Measurements from ENCODE around the gene DGCR8.

- no peak for TF ChIP-seq CTCF (conservative IDR thresholded peaks at IDR 0.05; ENCODE audit: low read depth, low read length)
- no peak for TF ChIP-seq EZH2 (IDR thresholded peaks at IDR 0.05; ENCODE audit: low read length, unreplicated experiment)
- TF ChIP-seq EZH2phosphoT487 (IDR thresholded peaks at IDR 0.05; ENCODE audit: borderline replicate concordance, low read length): no peak
These were observed 28.1 kb upstream of the DGCR8 start for GRCh38 chr22:20051927-20052308.
